ENCODE results near the gene ACKR3. TPM values are rescaled to one million over a fixed set of nuclear protein-coding genes. Genes with fewer than 3 reads are reported as not detected.

Gene ACKR3
- total RNA-seq, 6 experiments from 2014 or later: 0.66 to 57.0 (median 4.7) TPM

DNA sequence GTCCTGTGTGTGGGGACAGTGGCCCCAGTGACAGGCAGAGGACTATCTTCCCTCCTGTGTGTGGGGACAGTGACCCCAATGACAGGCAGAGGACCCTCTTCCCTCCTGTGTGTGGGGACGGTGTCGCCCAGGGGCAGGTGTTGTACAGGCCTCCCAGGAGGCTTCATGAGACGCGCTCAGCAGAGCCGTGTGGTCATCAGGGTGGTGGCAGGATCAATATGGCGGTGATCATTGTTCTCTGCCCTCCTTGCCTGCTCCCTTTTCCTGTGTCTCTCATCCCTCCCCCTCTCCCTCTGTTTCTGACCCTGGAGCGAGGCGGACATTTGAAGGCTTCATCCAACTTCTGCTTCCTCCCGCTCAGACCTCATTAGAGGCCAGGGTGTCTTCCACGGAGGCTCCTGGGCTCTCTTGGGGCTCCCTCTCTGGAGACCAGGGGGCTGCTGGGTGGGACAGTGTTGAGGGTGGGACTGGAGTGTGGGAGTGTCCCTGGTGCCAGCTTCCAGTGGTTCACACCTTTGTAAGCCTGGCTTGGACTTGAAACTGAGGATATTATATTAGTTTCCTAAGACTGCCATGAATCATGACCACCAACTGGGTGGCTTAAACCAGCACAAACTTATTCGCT lies 59.5 kb downstream of the ACKR3 start:
- no peak overlapping the region for H3K27ac ChIP-seq
- DNase-seq (peak in 1 of 3 donors; percentile 24), ATAC-seq (no peak)
- no peak overlapping the region for H3K4me3 ChIP-seq
- 80% methylated on average over 1 of the region's 11 CpGs for WGBS (ENCODE audit: insufficient coverage, low coverage, low lambda C conversion rate, missing lambda C conversion rate)
- H3K27me3 ChIP-seq: no peaks in the 10 kb centered on the region
- TF ChIP-seq, protein P1, sequence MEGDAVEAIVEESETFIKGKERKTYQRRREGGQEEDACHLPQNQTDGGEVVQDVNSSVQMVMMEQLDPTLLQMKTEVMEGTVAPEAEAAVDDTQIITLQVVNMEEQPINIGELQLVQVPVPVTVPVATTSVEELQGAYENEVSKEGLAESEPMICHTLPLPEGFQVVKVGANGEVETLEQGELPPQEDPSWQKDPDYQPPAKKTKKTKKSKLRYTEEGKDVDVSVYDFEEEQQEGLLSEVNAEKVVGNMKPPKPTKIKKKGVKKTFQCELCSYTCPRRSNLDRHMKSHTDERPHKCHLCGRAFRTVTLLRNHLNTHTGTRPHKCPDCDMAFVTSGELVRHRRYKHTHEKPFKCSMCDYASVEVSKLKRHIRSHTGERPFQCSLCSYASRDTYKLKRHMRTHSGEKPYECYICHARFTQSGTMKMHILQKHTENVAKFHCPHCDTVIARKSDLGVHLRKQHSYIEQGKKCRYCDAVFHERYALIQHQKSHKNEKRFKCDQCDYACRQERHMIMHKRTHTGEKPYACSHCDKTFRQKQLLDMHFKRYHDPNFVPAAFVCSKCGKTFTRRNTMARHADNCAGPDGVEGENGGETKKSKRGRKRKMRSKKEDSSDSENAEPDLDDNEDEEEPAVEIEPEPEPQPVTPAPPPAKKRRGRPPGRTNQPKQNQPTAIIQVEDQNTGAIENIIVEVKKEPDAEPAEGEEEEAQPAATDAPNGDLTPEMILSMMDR (IDR thresholded peaks at IDR 0.05): no peak
- TF ChIP-seq POLR2A (IDR thresholded peaks at IDR 0.05): no peak
- no peaks in the 10 kb centered on the region for H3K36me3 ChIP-seq
- H3K9me3 ChIP-seq: no peaks in the 10 kb centered on the region
- intact Hi-C loops (cut with DNase I): no loop called here
- no peaks in the 10 kb centered on the region for H3K4me1 ChIP-seq

GRCh38 chr2:236629961-236630872 lies 60.6 kb downstream of the ACKR3 start:
- ATAC-seq (peak; percentile 6 to 51 (median 28)), DNase-seq (peak in 1 of 3 donors; percentile 43)
- Histone ChIP-seq H3K27me3 (no peaks in the 10 kb centered on the region), H3K4me1 (no peaks in the 10 kb centered on the region), H3K4me3 (no peak overlapping the region), H3K9me3 (no peaks in the 10 kb centered on the region), H3K36me3 (no peaks in the 10 kb centered on the region), H3K27ac (no peak overlapping the region)
- intact Hi-C loops (cut with DNase I): no loop called here
- no peak for TF ChIP-seq POLR2A (IDR thresholded peaks at IDR 0.05)
- TF ChIP-seq, protein P1 (IDR thresholded peaks at IDR 0.05): no peak
- WGBS (ENCODE audit: insufficient coverage, low coverage, low lambda C conversion rate, missing lambda C conversion rate): 76% methylated on average over 7 of the region's 16 CpGs

GRCh38 chr2:236631281-236631855 lies 61.7 kb downstream of the ACKR3 start:
- intact Hi-C loops (cut with DNase I): no loop called here
- no peaks in the 10 kb centered on the region for H3K27me3 ChIP-seq
- H3K4me1 ChIP-seq: no peaks in the 10 kb centered on the region
- H3K27ac ChIP-seq: no peak overlapping the region
- no peak overlapping the region for H3K4me3 ChIP-seq
- no peaks in the 10 kb centered on the region for H3K36me3 ChIP-seq
- H3K9me3 ChIP-seq: no peaks in the 10 kb centered on the region
- TF ChIP-seq POLR2A (IDR thresholded peaks at IDR 0.05): no peak
- TF ChIP-seq, protein P1 (IDR thresholded peaks at IDR 0.05): no peak
- WGBS (ENCODE audit: insufficient coverage, low coverage, low lambda C conversion rate, missing lambda C conversion rate): 63% methylated on average over 7 of the region's 15 CpGs
- ATAC-seq (peak in 2 of 4 donors; percentile 11 to 46), DNase-seq (peak in 1 of 3 donors; percentile 44)

- H3K4me3 ChIP-seq: no peak overlapping the region
- no peak for DNase-seq
- no peaks in the 10 kb centered on the region for H3K36me3 ChIP-seq
- H3K9me3 ChIP-seq: no peaks in the 10 kb centered on the region
- no peak for ATAC-seq
- no peaks in the 10 kb centered on the region for H3K27me3 ChIP-seq
- no peak overlapping the region for H3K27ac ChIP-seq
- TF ChIP-seq POLR2A (IDR thresholded peaks at IDR 0.05): no peak
- TF ChIP-seq, protein P1 (IDR thresholded peaks at IDR 0.05): no peak
- intact Hi-C loops (cut with DNase I): no loop called here
- 75% methylated on average over 5 of the region's 11 CpGs for WGBS (ENCODE audit: insufficient coverage, low coverage, low lambda C conversion rate, missing lambda C conversion rate)
- no peaks in the 10 kb centered on the region for H3K4me1 ChIP-seq
Observed at GRCh38 chr2:236631856-236632291, 62.2 kb downstream of the ACKR3 start.
